Gastrocnemius medialis (tissue), 4 donors: ENCODE measurements around the gene SEMA3G. TPM values are rescaled to one million over a fixed set of nuclear protein-coding genes. Genes with fewer than 3 reads are reported as not detected.

ENCODE experiments used
- ATAC-seq, 2 donors: fragments of 150-250 bp; one replicate each; pipeline ENCODE4 v1.9.1; 2016
- DNase-seq, 2 donors: peaks; one replicate each; pipeline ENCODE4 v3.0.0-alpha.2; 2019
- H3K27ac ChIP-seq, 4 donors: fragments of 200-600 bp; sonication (generic); 1 replicate in 1 of 4; 2 replicates in 3 of 4; pipeline ENCODE4 v1.5.1; 2016 to 2018; ENCODE audit warnings: mild to moderate bottlenecking in 2 of 4, moderate library complexity in 1 of 4
- H3K27me3 ChIP-seq, 3 donors: fragments of 200-600 bp; sonication (generic) in 2 of 3; 1 replicate in 1 of 3; 2 replicates in 2 of 3; pipeline versions ENCODE4 v1.5.1 to v1.6.0; 2016 to 2019; ENCODE audit warnings: mild to moderate bottlenecking in 1 of 3, moderate library complexity in 1 of 3
- H3K36me3 ChIP-seq, 2 donors: fragments of 200-600 bp; sonication (generic) in 1 of 2; one replicate each; pipeline ENCODE4 v1.5.1; 2017 to 2018
- H3K4me1 ChIP-seq, 2 donors: fragments of 200-600 bp; sonication (generic) in 1 of 2; one replicate each; pipeline ENCODE4 v1.5.1; 2016 to 2017; ENCODE audit warnings: mild to moderate bottlenecking in 2 of 2
- H3K4me3 ChIP-seq, 4 donors: fragments of 200-600 bp; sonication (generic) in 3 of 4; 1 replicate in 1 of 4; 2 replicates in 3 of 4; pipeline ENCODE4 v1.5.1; 2016 to 2019; ENCODE audit warnings: mild to moderate bottlenecking in 2 of 4
- H3K9me3 ChIP-seq, 3 donors: fragments of 200-600 bp; sonication (generic) in 2 of 3; 1 replicate in 1 of 3; 2 replicates in 2 of 3; pipeline ENCODE4 v1.5.1; 2016 to 2019
- POLR2A ChIP-seq, 2 donors: fragments of 450-650 bp; IDR thresholded peaks; one replicate each; pipeline ENCODE4 v1.6.1; 2017; ENCODE audit warnings: antibody characterized with exemption in 2 of 2, mild to moderate bottlenecking in 2 of 2, moderate library complexity in 2 of 2
- in situ Hi-C, 4 donors: fragments of 200-750 bp; cut with MboI; loops; one replicate each; pipeline versions ENCODE4 v1.15.0 to v1.8.0; 2017; ENCODE audit warnings: low sequenced_read_pairs in 4 of 4
- intact Hi-C: fragments of 100-400 bp; cut with DNase I; formaldehyde crosslinking; loops from one replicate; pipeline ENCODE4 v1.15.1; 2023; ENCODE audit warnings: low total_unique reads
- total RNA-seq, 4 donors: library from RNA; depleted of rRNA; stranded (reverse); fragments of >200 nt; gene quantifications; one replicate each; pipeline versions ENCODE4 v1.1.0 to v1.2.3, GENCODE V29; 2016
- TF ChIP-seq, protein P1 (sequence below), 5 experiments: fragments of 450-650 bp in 3 of 5; fragments of 200-600 bp in 2 of 5; sonication (generic) in 2 of 5; IDR thresholded peaks in 4 of 5; conservative IDR thresholded peaks in 1 of 5; 1 replicate in 4 of 5; 2 replicates in 1 of 5; pipeline ENCODE4 v1.5.1; 2016 to 2019; ENCODE audit warnings: antibody characterized with exemption in 5 of 5, mild to moderate bottlenecking in 3 of 5, moderate library complexity in 3 of 5

SEMA3G gene
- total RNA-seq, 4 donors from 2014 or later, result 3.8 to 20.3 (median 13.1) TPM

GRCh38 chr3:52473026-52473425 lies 28.1 kb upstream of the SEMA3G start:
- ATAC-seq, result no peak
- H3K9me3 ChIP-seq, result no peaks in the 10 kb centered on the region
- H3K27me3 ChIP-seq, result no peaks in the 10 kb centered on the region
- no peak overlapping the region for H3K4me3 ChIP-seq
- in situ Hi-C loops, result no loop called here
- peaks cover 0 to 68% of the 10 kb centered on the region in 2 donors for H3K36me3 ChIP-seq
- intact Hi-C loops, result loop anchor here (5.0 kb wide), 2 partner anchors 134 to 214 kb away; partner anchors contain the start of genes GNL3 and PBRM1
- peak overlapping the region in 3 of 4 donors; percentile 18 to 77 (median 29) for H3K27ac ChIP-seq
- peaks cover 29 to 45% of the 10 kb centered on the region in 2 donors for H3K4me1 ChIP-seq
- no peak for DNase-seq
- no peak for TF ChIP-seq POLR2A (IDR thresholded peaks at IDR 0.05)
- TF ChIP-seq, protein P1, sequence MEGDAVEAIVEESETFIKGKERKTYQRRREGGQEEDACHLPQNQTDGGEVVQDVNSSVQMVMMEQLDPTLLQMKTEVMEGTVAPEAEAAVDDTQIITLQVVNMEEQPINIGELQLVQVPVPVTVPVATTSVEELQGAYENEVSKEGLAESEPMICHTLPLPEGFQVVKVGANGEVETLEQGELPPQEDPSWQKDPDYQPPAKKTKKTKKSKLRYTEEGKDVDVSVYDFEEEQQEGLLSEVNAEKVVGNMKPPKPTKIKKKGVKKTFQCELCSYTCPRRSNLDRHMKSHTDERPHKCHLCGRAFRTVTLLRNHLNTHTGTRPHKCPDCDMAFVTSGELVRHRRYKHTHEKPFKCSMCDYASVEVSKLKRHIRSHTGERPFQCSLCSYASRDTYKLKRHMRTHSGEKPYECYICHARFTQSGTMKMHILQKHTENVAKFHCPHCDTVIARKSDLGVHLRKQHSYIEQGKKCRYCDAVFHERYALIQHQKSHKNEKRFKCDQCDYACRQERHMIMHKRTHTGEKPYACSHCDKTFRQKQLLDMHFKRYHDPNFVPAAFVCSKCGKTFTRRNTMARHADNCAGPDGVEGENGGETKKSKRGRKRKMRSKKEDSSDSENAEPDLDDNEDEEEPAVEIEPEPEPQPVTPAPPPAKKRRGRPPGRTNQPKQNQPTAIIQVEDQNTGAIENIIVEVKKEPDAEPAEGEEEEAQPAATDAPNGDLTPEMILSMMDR (IDR thresholded peaks at IDR 0.05 in 4 of 5, conservative IDR thresholded peaks at IDR 0.05 in 1 of 5), result no peak

DNA sequence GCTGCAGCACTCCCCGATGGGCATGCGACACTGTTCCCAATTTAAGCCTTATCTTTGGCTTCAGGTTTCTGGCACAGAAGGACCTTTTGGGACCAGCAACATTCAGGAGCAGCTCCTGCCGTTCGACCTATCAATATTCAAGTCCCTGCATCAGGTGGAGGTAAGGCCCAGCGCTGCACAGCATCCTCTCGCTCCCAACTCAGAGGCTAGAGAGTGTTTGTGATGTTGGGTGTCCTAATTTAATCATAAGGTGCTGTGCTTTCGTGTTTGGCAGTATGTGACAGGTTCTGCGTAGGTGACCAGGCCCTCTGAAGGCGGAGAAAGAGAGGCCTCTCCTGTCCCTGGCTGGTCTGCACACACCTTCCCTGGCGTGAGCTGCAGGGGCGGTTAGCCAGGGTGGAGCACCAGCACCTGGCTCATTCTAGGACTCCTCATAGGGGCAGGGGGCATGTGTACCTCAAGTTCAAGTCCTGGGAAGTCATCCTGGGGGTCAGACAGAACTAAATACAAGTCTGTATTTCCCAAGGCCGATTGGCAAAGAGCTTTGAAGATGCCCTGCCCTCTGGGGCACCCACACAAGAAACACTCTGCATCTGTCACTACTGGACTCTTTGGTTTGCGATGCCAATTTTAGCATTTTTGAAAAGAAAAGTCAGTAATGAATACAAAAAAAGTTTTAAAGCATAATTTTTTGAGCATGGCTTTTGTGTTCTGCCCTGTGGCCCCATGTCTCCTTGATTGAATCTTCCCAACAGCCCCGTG lies 27.5 kb upstream of the SEMA3G start:
- Histone ChIP-seq H3K4me3 (no peak overlapping the region), H3K4me1 (peaks cover 33 to 48% of the 10 kb centered on the region in 2 donors), H3K27ac (peak overlapping the region; percentile 69 to 85 (median 78)), H3K27me3 (no peaks in the 10 kb centered on the region), H3K9me3 (no peaks in the 10 kb centered on the region), H3K36me3 (peaks cover 0 to 62% of the 10 kb centered on the region in 2 donors)
- in situ Hi-C loops, result no loop called here
- no peak for ATAC-seq
- intact Hi-C loops, result loop anchor here (1.0 to 5.0 kb wide), 3 partner anchors 64 to 215 kb away; partner anchors contain the start of genes GNL3, PBRM1 and UQCC5
- TF ChIP-seq POLR2A (IDR thresholded peaks at IDR 0.05), result no peak
- TF ChIP-seq, protein P1 (IDR thresholded peaks at IDR 0.05 in 4 of 5, conservative IDR thresholded peaks at IDR 0.05 in 1 of 5), result no peak
- no peak for DNase-seq

GRCh38 chr3:52471371-52472238 lies 26.7 kb upstream of the SEMA3G start:
- H3K9me3 ChIP-seq, result no peaks in the 10 kb centered on the region
- TF ChIP-seq POLR2A (IDR thresholded peaks at IDR 0.05), result peak in 1 of 2 donors; percentile 26
- TF ChIP-seq, protein P1 (IDR thresholded peaks at IDR 0.05 in 4 of 5, conservative IDR thresholded peaks at IDR 0.05 in 1 of 5), result peak; percentile 77 to 88 (median 83)
- H3K36me3 ChIP-seq, result peaks cover 0 to 53% of the 10 kb centered on the region in 2 donors
- DNase-seq (peak; percentile 62 to 91), ATAC-seq (peak; percentile 49 to 78)
- H3K4me3 ChIP-seq, result no peak overlapping the region
- H3K27ac ChIP-seq, result peak overlapping the region; percentile 69 to 85 (median 78)
- H3K27me3 ChIP-seq, result no peaks in the 10 kb centered on the region
- peaks cover 33 to 52% of the 10 kb centered on the region in 2 donors for H3K4me1 ChIP-seq
- intact Hi-C loops, result loop anchor here (1.0 to 5.0 kb wide), 4 partner anchors 13 to 216 kb away; partner anchors contain the start of genes GNL3, PBRM1 and UQCC5
- in situ Hi-C loops, result no loop called here

DNA sequence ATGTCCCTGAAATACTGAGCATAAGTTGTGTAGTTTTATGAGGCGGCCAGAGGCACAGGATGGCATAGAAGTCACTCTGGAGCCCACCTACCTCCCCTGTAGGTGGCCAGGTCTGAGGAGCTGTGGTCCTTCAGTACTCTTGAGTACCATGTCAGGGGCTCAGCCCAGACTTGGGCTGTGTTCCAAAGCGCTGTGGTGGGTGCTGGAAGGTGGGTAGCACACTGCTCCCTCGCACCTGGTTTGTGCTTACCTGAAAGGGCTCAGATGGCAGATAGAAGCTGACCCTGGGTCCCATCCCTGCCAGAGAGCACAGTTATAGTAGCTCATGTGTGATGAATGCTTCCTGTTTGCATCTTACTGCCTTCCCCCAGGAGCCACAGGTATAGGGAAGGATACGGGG lies 26.0 kb upstream of the SEMA3G start:
- TF ChIP-seq POLR2A (IDR thresholded peaks at IDR 0.05), result no peak
- in situ Hi-C loops (no loop called here), intact Hi-C loops (loop anchor here (2.0 to 5.0 kb wide), 3 partner anchors 14 to 216 kb away; partner anchors contain the start of genes GNL3 and PBRM1)
- no peak overlapping the region for H3K4me3 ChIP-seq
- ATAC-seq (no peak), DNase-seq (no peak)
- H3K4me1 ChIP-seq, result peaks cover 33 to 52% of the 10 kb centered on the region in 2 donors
- H3K27me3 ChIP-seq, result no peaks in the 10 kb centered on the region
- H3K9me3 ChIP-seq, result no peaks in the 10 kb centered on the region
- peak overlapping the region; percentile 69 to 85 (median 78) for H3K27ac ChIP-seq
- H3K36me3 ChIP-seq, result peaks cover 0 to 47% of the 10 kb centered on the region in 2 donors
